ENCODE data around the gene ELP5.
"Not testable (repeated sequence)": the region's sequence is repeated elsewhere in the genome, so short reads cannot be mapped to it uniquely, and the experiment has no call there.

ELP5 gene

GRCh38 chr17:7236808-7237207, 15.2 kb upstream of the ELP5 start:
- no peak for DNase-seq (ENCODE audit: low read depth, low spot score)

- DNase-seq (ENCODE audit: low read depth, low spot score) = no peak
Observed at GRCh38 chr17:7237266-7237760, 14.7 kb upstream of the ELP5 start.

- no peak for DNase-seq (ENCODE audit: low read depth, low spot score)
Observed at GRCh38 chr17:7237761-7238419, 14.1 kb upstream of the ELP5 start.

- DNase-seq (ENCODE audit: low read depth, low spot score) = no peak
Observed at GRCh38 chr17:7238420-7239090, 13.5 kb upstream of the ELP5 start.

GRCh38 chr17:7239091-7240027, 12.7 kb upstream of the ELP5 start, which contains the start of gene PHF23:
Gene PHF23 (minus strand): TSS chr17:7239457. CDS start chr17:7239279, 178 bp downstream.
- DNase-seq (ENCODE audit: low read depth, low spot score) = peak; percentile 100

GRCh38 chr17:7240375-7240774, 11.6 kb upstream of the ELP5 start:
- no peak for DNase-seq (ENCODE audit: low read depth, low spot score)

GRCh38 chr17:7241090-7241733, 10.8 kb upstream of the ELP5 start:
- no peak for DNase-seq (ENCODE audit: low read depth, low spot score)

GRCh38 chr17:7241783-7242716, 10.0 kb upstream of the ELP5 start, which contains the start of gene GABARAP:
Gene GABARAP (minus strand): TSS chr17:7242449. CDS start chr17:7242330, 119 bp downstream.
- DNase-seq (ENCODE audit: low read depth, low spot score) = peak; percentile 89

GRCh38 chr17:7242717-7243452, 9.1 kb upstream of the ELP5 start:
- DNase-seq (ENCODE audit: low read depth, low spot score) = peak; percentile 93

GRCh38 chr17:7243453-7243729, 8.6 kb upstream of the ELP5 start:
- DNase-seq (ENCODE audit: low read depth, low spot score) = no peak

GRCh38 chr17:7243838-7244237, 8.2 kb upstream of the ELP5 start:
- not testable (repeated sequence) for DNase-seq (ENCODE audit: low read depth, low spot score)

- DNase-seq (ENCODE audit: low read depth, low spot score) = no peak
Observed at GRCh38 chr17:7246779-7247178, 5.2 kb upstream of the ELP5 start.

- no peak for DNase-seq (ENCODE audit: low read depth, low spot score)
Observed at GRCh38 chr17:7248796-7249195, 3.2 kb upstream of the ELP5 start.

- DNase-seq (ENCODE audit: low read depth, low spot score) = no peak
Observed at GRCh38 chr17:7249214-7249613, 2.8 kb upstream of the ELP5 start.

- no peak for DNase-seq (ENCODE audit: low read depth, low spot score)
Observed at GRCh38 chr17:7249830-7250229, 2.2 kb upstream of the ELP5 start.

GRCh38 chr17:7250695-7251627, 1.1 kb upstream of the ELP5 start:
- DNase-seq (ENCODE audit: low read depth, low spot score) = no peak

- peak; percentile 99 for DNase-seq (ENCODE audit: low read depth, low spot score)
Observed at GRCh38 chr17:7251661-7252175, 297 bp upstream of the ELP5 start, which contains the start of gene CTDNEP1. Gene CTDNEP1 (minus strand): TSS chr17:7251734. CDS start chr17:7251296, 438 bp downstream.

- DNase-seq (ENCODE audit: low read depth, low spot score) = no peak
Observed at GRCh38 chr17:7253082-7253481, 1.1 kb downstream of the ELP5 start.

Measured in smooth muscle cell of the brain vasculature (primary cell).